CD14-positive monocyte (primary cell): ENCODE measurements around the gene SENP2. TPM values are rescaled to one million over a fixed set of nuclear protein-coding genes. Genes with fewer than 3 reads are reported as not detected.
A peak's percentile ranks its signal among the peaks of the same experiment; 100 is the strongest.
"Not testable (repeated sequence)": the region's sequence is repeated elsewhere in the genome, so short reads cannot be mapped to it uniquely, and the experiment has no call there.

Source experiments
- DNase-seq, 3 donors: peaks; one replicate each; pipeline ENCODE4 v3.0.0-alpha.2; 2011 to 2022
- H2AFZ ChIP-seq: 2 replicates; pipeline ENCODE4 v1.6.0; 2012; ENCODE audit warnings: mild to moderate bottlenecking, low read depth, low read length, inconsistent platforms; ENCODE audit not compliant: insufficient read depth, poor library complexity, severe bottlenecking
- H3K27ac ChIP-seq, 2 donors: 1 replicate in 1 of 2; 2 replicates in 1 of 2; pipeline ENCODE4 v1.5.1; 2012 to 2013; ENCODE audit warnings: low read length in 2 of 2, control low read depth in 1 of 2, inconsistent platforms in 1 of 2, low read depth in 1 of 2, mild to moderate bottlenecking in 1 of 2
- H3K27me3 ChIP-seq, 2 donors: one replicate each; pipeline versions ENCODE4 v1.6.0 to v1.6.1; 2011 to 2013; ENCODE audit warnings: low read length in 2 of 2; ENCODE audit not compliant: control insufficient read depth in 2 of 2, insufficient read depth in 2 of 2
- H3K36me3 ChIP-seq, 2 donors: replicated peaks in 1 of 2; 1 replicate in 1 of 2; 2 replicates in 1 of 2; pipeline versions ENCODE4 v1.5.1 to v1.6.1; 2012 to 2013; ENCODE audit warnings: low read length in 2 of 2, control low read depth in 1 of 2, inconsistent platforms in 1 of 2, mild to moderate bottlenecking in 1 of 2; ENCODE audit not compliant: insufficient read depth in 2 of 2, control insufficient read depth in 1 of 2
- H3K4me1 ChIP-seq, 2 donors: 1 replicate in 1 of 2; 2 replicates in 1 of 2; pipeline versions ENCODE4 v1.5.1 to v1.6.1; 2012 to 2013; ENCODE audit warnings: low read length in 2 of 2, control low read depth in 1 of 2, inconsistent platforms in 1 of 2, mild to moderate bottlenecking in 1 of 2, moderate library complexity in 1 of 2; ENCODE audit not compliant: insufficient read depth in 2 of 2, control insufficient read depth in 1 of 2
- H3K4me2 ChIP-seq: replicated peaks from 2 replicates; pipeline ENCODE3; 2012; ENCODE audit warnings: low read length, moderate library complexity, mild to moderate bottlenecking; ENCODE audit not compliant: poor library complexity, severe bottlenecking; ENCODE audit errors: extremely low read depth
- H3K4me3 ChIP-seq, 3 experiments: fragments of 200-600 bp in 1 of 3; sonication (generic) in 1 of 3; replicated peaks in 1 of 3; 1 replicate in 2 of 3; 2 replicates in 1 of 3; pipeline ENCODE4 v1.5.1; 2011 to 2013; ENCODE audit warnings: low read length in 3 of 3, mild to moderate bottlenecking in 3 of 3, control low read depth in 2 of 3, low read depth in 2 of 3, inconsistent platforms in 1 of 3, moderate library complexity in 1 of 3
- H3K79me2 ChIP-seq: 2 replicates; pipeline ENCODE4 v1.6.0; 2012; ENCODE audit warnings: mild to moderate bottlenecking, control low read depth, inconsistent platforms, low read length, moderate library complexity; ENCODE audit not compliant: insufficient read depth
- H3K9ac ChIP-seq: 2 replicates; pipeline ENCODE4 v1.6.0; 2017; ENCODE audit warnings: low read length, mild to moderate bottlenecking; ENCODE audit not compliant: insufficient read depth, poor library complexity, severe bottlenecking
- H3K9me3 ChIP-seq, 2 donors: replicated peaks in 1 of 2; 1 replicate in 1 of 2; 2 replicates in 1 of 2; pipeline versions ENCODE4 v1.5.1 to v1.6.1; 2012 to 2013; ENCODE audit warnings: low read length in 2 of 2, control low read depth in 1 of 2; ENCODE audit not compliant: control insufficient read depth in 1 of 2, insufficient read depth in 1 of 2
- H4K20me1 ChIP-seq: 2 replicates; pipeline ENCODE4 v1.6.0; 2012; ENCODE audit warnings: mild to moderate bottlenecking, low read length, control low read depth, moderate library complexity; ENCODE audit not compliant: insufficient read depth
- H3K27ac Mint-ChIP-seq, 7 donors: one replicate each; pipeline ENCODE4 v1.8.0; 2020; ENCODE audit warnings: mild to moderate bottlenecking in 7 of 7, mixed read lengths in 7 of 7, moderate library complexity in 6 of 7, inconsistent platforms in 2 of 7
- H3K27me3 Mint-ChIP-seq, 3 donors: one replicate each; pipeline ENCODE4 v1.8.0; 2021 to 2022; ENCODE audit warnings: low read depth in 3 of 3, mild to moderate bottlenecking in 3 of 3, mixed read lengths in 3 of 3, moderate library complexity in 3 of 3, inconsistent platforms in 1 of 3
- H3K36me3 Mint-ChIP-seq, 2 donors: one replicate each; pipeline ENCODE4 v1.8.0; 2020; ENCODE audit warnings: mixed read lengths in 2 of 2, inconsistent platforms in 1 of 2, mild to moderate bottlenecking in 1 of 2
- H3K4me1 Mint-ChIP-seq: one replicate; pipeline ENCODE4 v1.8.0; 2020; ENCODE audit warnings: mild to moderate bottlenecking, mixed read lengths
- H3K4me3 Mint-ChIP-seq, 2 donors: one replicate each; pipeline ENCODE4 v1.8.0; 2020; ENCODE audit warnings: mild to moderate bottlenecking in 2 of 2, mixed read lengths in 2 of 2, moderate library complexity in 1 of 2
- H3K9me3 Mint-ChIP-seq, 7 donors: one replicate each; pipeline ENCODE4 v1.8.0; 2020 to 2022; ENCODE audit warnings: mixed read lengths in 7 of 7, mild to moderate bottlenecking in 6 of 7, moderate library complexity in 6 of 7, inconsistent platforms in 2 of 7
- WGBS: methylation state at CpG from one replicate; pipeline ENCODE4 v1.1.5; 2013; ENCODE audit warnings: missing lambda C conversion rate; ENCODE audit not compliant: insufficient coverage; 5-methylcytosine and 5-hydroxymethylcytosine counted together
- intact Hi-C, 2 donors: fragments of 100-400 bp; cut with micrococcal nuclease; formaldehyde crosslinking; loops; one replicate each; pipeline versions ENCODE4 v1.15.0 to v1.15.1; 2023
- polyA plus RNA-seq, 3 donors: library from polyadenylated mRNA; depleted of rRNA in 1 of 3; unstranded in 2 of 3; stranded (reverse) in 1 of 3; fragments of 300-500 nt in 2 of 3; fragments of >200 nt in 1 of 3; fragmentation: Illumina TruSeq in 2 of 3; gene quantifications; 1 replicate in 2 of 3; 2 replicates in 1 of 3; pipeline ENCODE4 v1.2.3, GENCODE V29; 2012 to 2021
- TF ChIP-seq, protein P1 (sequence below): fragments of 200-600 bp; IDR thresholded peaks from one replicate; pipeline ENCODE4 v1.8.0; 2022; ENCODE audit warnings: antibody characterized with exemption, mild to moderate bottlenecking

The SENP2 gene
- polyA plus RNA-seq, 3 donors = 7.1 to 21.0 (median 13.4) TPM

DNA sequence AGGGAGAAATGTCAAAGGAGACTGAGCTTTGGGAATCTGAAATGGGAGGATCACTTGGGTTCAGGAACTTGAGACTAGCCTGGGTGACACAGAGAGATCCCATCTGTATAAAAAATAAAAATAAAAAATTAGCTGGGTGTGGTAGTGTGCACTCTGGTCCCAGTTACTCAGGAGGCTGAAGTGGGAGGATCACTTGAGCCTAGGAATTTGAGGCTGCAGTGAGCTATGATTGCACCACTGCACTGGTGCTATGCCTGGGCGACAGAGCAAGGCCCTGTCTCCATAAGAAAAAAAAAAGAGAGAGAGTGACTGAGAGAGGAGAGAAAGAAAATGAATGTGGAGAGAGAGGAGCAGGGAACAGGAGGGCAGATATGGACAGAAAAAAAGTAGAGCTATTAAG, 72.8 kb downstream of the SENP2 start:
- H3K27ac ChIP-seq = no peak overlapping the region
- H3K4me3 Mint-ChIP-seq = no peak overlapping the region
- peak overlapping the region in 4 of 7 donors; percentile 51 to 66 (median 54) for H3K27ac Mint-ChIP-seq
- H4K20me1 ChIP-seq = no peaks in the 10 kb centered on the region
- no peaks in the 10 kb centered on the region for H3K79me2 ChIP-seq
- no peak for DNase-seq
- TF ChIP-seq, protein P1, sequence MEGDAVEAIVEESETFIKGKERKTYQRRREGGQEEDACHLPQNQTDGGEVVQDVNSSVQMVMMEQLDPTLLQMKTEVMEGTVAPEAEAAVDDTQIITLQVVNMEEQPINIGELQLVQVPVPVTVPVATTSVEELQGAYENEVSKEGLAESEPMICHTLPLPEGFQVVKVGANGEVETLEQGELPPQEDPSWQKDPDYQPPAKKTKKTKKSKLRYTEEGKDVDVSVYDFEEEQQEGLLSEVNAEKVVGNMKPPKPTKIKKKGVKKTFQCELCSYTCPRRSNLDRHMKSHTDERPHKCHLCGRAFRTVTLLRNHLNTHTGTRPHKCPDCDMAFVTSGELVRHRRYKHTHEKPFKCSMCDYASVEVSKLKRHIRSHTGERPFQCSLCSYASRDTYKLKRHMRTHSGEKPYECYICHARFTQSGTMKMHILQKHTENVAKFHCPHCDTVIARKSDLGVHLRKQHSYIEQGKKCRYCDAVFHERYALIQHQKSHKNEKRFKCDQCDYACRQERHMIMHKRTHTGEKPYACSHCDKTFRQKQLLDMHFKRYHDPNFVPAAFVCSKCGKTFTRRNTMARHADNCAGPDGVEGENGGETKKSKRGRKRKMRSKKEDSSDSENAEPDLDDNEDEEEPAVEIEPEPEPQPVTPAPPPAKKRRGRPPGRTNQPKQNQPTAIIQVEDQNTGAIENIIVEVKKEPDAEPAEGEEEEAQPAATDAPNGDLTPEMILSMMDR = no peak
- H2AFZ ChIP-seq = no peak overlapping the region
- no peak overlapping the region for H3K4me3 ChIP-seq
- 92% methylated on average over 1 of the region's 1 CpG for WGBS
- H3K27me3 ChIP-seq = no peaks in the 10 kb centered on the region
- peaks cover 0 to 1% (median 0%) of the 10 kb centered on the region in 3 donors for H3K27me3 Mint-ChIP-seq
- peaks cover 9% of the 10 kb centered on the region for H3K4me1 Mint-ChIP-seq
- H3K9ac ChIP-seq = no peak overlapping the region
- peaks cover 23 to 54% of the 10 kb centered on the region in 2 donors for H3K36me3 ChIP-seq
- H3K36me3 Mint-ChIP-seq = peaks cover 33 to 41% of the 10 kb centered on the region in 2 donors
- intact Hi-C loops = loop anchor here in 1 of 2 donors (10.0 kb wide), 1 partner anchor 256 kb away; no protein-coding TSS in a partner anchor
- H3K4me1 ChIP-seq = peaks cover 0 to 4% of the 10 kb centered on the region in 2 donors
- H3K9me3 ChIP-seq = no peaks in the 10 kb centered on the region
- no peak overlapping the region for H3K4me2 ChIP-seq
- peaks cover 0 to 5% (median 0%) of the 10 kb centered on the region in 7 donors for H3K9me3 Mint-ChIP-seq

- 43% methylated on average over 15 of the region's 18 CpGs for WGBS
- no peaks in the 10 kb centered on the region for H3K27me3 ChIP-seq
- H3K4me1 ChIP-seq = peaks cover 0 to 4% of the 10 kb centered on the region in 2 donors
- H3K36me3 ChIP-seq = peaks cover 20 to 45% of the 10 kb centered on the region in 2 donors
- Mint-ChIP-seq H3K36me3 (peaks cover 38 to 41% of the 10 kb centered on the region in 2 donors), H3K4me3 (peak overlapping the region; percentile 54 to 60), H3K9me3 (peaks cover 0 to 7% (median 0%) of the 10 kb centered on the region in 7 donors), H3K27me3 (peaks cover 0 to 3% (median 1%) of the 10 kb centered on the region in 3 donors), H3K27ac (peak overlapping the region in 1 of 7 donors; percentile 28), H3K4me1 (peaks cover 9% of the 10 kb centered on the region)
- DNase-seq = peak; percentile 64 to 72 (median 67)
- H3K4me3 ChIP-seq = peak overlapping the region in 1 of 3 experiments; percentile 33
- TF ChIP-seq, protein P1 = peak; percentile 98
- no peaks in the 10 kb centered on the region for H4K20me1 ChIP-seq
- H3K4me2 ChIP-seq = peak overlapping the region; percentile 44
- H2AFZ ChIP-seq = peak overlapping the region; percentile 47
- H3K9me3 ChIP-seq = no peaks in the 10 kb centered on the region
- no peaks in the 10 kb centered on the region for H3K79me2 ChIP-seq
- H3K9ac ChIP-seq = peak overlapping the region; percentile 6
- intact Hi-C loops = loop anchor here (5.0 to 10.0 kb wide), 2 partner anchors 107 to 255 kb away; no protein-coding TSS in a partner anchor
- no peak overlapping the region for H3K27ac ChIP-seq
Observed at GRCh38 chr3:185659942-185660921, 74.1 kb downstream of the SENP2 start.

GRCh38 chr3:185661296-185661695, 75.2 kb downstream of the SENP2 start:
- not testable (repeated sequence) for H3K27ac Mint-ChIP-seq, H3K4me1 ChIP-seq, H3K27ac ChIP-seq, H2AFZ ChIP-seq, H3K9me3 Mint-ChIP-seq, H3K9me3 ChIP-seq, H3K4me3 Mint-ChIP-seq, H3K9ac ChIP-seq, H3K27me3 ChIP-seq, H3K4me3 ChIP-seq, H3K79me2 ChIP-seq, DNase-seq, H4K20me1 ChIP-seq, H3K4me1 Mint-ChIP-seq, H3K4me2 ChIP-seq, H3K27me3 Mint-ChIP-seq
- peaks cover 29 to 32% of the 10 kb centered on the region in 2 donors for H3K36me3 Mint-ChIP-seq
- H3K36me3 ChIP-seq = peaks cover 13 to 34% of the 10 kb centered on the region in 2 donors
- WGBS = 95% methylated on average over 9 of the region's 10 CpGs
- intact Hi-C loops = loop anchor here (5.0 kb wide), 1 partner anchor 106 kb away; no protein-coding TSS in a partner anchor
